ENCODE data around the gene ANKFN1.
"Not testable (repeated sequence)": the region's sequence is repeated elsewhere in the genome, so short reads cannot be mapped to it uniquely, and the experiment has no call there.

Gene ANKFN1

DNA sequence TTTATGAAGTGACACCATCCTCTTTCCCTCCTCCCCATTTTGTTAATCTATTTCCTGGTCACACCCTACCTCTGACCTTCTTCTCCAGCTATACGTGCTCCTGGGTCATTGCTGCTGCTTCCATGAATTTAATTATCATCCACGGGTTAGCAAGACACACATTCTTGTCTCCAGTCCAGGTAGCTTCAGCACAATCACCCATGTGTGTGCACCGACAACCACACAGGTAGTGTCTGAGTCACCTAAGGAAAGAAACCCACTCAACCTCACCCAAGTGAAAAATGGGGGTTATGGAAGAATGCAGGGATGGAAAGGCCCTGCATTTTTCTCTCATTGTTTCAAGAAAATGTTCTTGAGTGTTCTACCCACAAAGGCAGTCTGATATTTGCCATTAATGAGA, 135.5 kb downstream of the ANKFN1 start:
- not testable (repeated sequence) for DNase-seq (ENCODE audit: low read depth in 2 of 2)

DNA sequence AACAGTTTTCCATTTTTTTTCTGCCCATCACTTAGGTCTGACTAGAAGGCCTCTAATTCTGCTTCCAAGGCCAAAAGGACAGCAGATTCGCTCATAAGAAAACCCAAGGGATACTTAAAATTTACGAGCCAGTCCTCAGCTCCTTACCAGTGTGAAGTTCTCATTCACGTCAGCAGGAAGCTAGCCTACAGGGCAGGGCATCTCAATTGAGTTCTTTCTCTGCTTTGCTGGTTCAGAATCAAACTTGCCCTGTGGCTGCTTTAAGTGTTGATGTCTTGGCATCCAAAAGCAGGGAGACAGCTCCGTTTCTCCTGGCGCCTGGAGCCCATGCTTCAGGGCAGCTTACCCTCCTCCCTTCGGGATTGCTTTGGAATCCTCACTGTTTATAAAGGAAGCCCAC, 136.0 kb downstream of the ANKFN1 start:
- DNase-seq (ENCODE audit: low read depth in 2 of 2) = no peak

DNA sequence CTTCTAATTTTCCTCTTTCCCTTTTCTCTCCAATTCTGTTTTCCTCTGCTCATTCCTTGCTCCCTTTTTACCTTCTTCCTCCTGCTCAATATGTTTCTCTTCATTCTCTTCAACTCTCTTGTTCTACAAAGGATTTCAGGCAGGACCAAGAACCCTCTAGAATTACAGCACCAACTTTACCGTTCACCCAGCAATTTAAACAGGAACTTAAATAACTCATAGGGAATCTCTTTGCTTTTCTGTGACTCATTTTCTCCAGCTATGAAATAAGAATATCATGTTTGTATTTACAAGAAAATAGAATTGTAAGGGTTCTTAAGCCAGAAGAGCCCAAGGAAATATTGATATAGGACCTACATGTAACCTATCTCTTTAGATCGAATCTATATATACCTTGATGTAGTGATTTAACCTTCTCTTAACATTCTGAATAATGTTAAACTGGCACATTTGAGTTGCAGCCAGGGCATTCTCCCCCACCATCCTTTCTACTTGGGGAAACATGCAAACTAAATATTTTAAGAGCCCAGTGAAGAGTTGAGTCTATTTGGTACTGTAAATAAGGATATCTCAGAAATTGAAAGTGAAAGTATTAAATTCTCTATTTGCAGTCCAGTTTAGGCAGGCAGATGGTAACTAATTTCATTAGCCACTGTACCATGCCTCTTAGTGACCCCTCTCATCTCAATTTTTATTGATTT, 137.0 kb downstream of the ANKFN1 start:
- no peak for DNase-seq (ENCODE audit: low read depth in 2 of 2)

DNA sequence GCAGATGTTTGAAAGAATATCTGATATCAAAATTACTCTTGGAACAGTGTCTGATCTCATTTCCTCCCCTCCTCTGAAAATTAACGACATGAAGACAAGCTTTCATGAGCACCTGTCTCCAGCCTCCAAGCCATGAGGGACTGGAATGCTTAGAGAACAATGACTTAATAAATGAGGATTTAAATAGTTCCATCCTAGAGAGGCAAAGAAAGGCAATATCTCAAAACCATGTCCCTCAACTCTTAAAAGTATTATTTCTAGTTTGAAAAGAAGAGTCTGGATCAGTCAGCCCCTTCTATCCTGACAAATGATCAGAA, 137.5 kb downstream of the ANKFN1 start:
- no peak for DNase-seq (ENCODE audit: low read depth in 2 of 2)

DNA sequence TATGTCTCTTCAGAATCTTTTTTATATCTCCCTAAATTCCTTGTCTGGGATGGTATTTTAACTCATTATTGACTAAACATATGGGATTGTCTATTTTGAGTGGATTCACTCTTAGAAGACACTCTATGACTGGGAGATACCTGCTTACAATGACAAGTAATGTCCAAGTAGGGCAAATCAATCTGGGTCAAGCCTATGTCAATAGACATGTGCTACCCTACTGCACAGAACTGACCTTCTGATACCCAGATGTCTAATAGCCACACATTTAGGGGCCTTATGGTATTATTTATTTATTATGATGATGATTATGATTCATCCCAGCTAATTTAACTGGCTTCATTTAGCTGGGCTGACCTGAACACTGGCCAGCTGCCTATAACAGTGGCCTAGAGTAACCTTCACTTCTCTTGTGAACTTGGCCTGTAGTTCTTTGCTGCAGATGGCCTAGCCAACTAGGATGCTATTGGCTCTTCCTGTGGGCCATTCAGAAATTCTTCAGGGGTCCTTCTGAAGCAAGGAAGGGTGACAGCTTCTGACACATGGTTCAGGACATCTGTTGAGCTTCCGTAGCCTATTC, 138.0 kb downstream of the ANKFN1 start:
- DNase-seq (ENCODE audit: low read depth in 2 of 2) = no peak

DNA sequence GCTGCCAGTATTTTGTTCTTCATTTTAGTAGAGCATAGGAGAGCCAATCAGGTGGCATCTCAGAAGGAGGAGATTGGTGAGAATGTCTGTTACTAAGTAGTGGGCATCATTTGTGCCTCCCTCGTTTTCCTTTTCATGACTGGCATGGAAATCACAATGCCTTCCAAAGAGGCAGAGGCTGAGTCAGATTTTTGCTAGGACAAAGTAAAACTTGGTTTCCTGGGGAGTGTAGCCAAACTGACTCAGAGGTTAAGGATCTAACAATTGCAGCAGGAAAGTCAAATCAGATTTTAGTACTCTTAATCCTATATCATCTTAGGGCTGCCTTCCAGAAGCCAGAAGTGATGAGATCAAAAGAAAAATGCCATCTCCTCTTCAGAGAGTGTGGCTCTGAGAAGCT, 138.7 kb downstream of the ANKFN1 start:
- no peak for DNase-seq (ENCODE audit: low read depth in 2 of 2)

DNA sequence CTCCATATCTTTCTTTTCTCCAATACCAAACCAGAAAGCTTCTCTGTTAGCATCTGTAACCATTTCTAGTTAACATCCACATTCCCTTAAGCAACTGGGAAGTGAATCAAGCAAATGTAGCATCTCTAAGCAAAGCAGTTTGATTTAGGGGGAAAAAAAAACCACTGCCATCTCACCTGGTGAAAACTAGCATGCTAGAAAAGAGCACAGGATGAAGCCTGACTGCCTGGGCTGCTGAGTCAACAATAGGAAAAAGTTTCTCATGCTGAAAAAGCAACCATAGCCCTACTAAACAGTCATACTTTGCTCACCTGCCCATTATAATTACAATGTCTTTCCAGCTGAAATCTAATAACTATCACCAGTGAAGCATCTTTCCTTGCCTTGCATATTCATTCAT, 139.3 kb downstream of the ANKFN1 start:
- no peak for DNase-seq (ENCODE audit: low read depth in 2 of 2)

DNA sequence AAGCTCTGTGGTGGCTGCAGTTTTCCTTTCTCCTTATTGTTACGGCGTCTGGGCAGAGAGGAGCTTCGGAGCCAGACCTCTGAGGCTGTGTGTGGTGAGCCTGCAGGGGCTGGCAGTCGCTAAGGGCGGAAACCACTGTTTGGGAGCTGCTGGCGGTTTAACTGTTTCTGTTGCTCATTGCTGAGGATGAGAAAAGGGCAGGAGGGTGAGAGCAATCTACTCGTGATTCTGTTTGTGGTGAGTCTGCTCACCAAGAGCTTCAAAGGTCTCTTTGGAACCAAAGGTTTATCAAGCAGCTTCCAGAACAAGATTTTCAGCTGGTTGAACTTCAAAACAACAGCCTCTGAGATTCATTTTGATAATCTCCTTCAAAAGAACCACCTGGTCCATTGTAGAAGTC, 143.9 kb downstream of the ANKFN1 start:
- peak; percentile 7 to 9 for DNase-seq (ENCODE audit: low read depth in 2 of 2)

DNA sequence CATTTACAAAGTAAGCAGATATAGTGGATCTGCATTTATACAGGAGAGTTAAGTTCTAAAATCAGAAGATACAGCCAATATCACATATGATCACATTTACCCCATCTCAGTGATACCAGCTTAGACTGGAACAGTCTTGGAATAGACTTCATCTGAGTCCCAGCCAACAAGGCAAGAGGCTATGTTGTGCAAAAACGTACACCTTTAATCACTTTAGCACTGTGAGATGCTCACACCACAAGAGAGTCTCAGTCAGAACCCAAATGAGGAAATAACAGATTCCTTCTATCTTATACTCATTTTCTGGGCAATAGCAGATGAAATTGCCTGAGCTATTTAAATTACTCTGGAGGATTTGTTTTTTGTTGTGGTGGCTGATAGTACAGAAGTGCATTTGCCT, 145.6 kb downstream of the ANKFN1 start:
- DNase-seq (ENCODE audit: low read depth in 2 of 2) = no peak

DNA sequence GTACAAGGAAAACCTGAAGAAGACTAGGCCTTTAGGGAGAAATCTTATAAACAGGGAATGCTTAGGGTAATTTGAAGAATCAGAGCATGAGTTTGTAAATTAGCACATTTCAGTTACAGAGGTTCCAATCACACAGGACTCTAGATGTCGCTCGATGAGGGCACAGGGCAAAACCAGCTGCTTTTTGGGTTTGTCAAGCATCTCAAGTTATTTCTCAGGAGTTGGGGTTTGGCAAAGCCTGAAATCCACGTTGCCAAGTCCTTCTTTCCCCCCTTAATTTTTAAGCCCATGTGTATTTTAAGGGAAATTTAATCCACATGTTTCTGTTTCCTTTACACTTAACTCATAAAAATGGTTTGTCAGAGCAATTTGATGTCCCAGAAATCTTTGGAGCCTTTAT, 146.9 kb downstream of the ANKFN1 start:
- DNase-seq (ENCODE audit: low read depth in 2 of 2) = no peak

DNA sequence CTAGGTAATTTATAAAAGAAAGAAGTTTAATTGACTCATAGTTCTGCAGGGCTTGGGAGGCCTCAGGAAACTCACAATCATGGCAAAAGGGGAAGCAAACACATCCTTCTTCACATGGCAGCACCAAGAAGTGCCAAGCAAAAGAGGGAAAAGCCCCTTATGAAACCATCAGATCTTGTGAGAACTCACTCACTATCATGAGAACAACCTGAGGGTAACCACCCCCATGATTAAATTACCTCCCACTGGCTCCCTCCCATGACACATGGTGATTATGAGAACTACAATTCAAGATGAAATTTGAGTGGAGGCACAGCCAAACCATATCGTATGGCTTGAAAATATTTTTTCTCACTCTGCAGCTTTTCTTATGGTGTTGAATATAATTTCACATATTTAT, 151.7 kb downstream of the ANKFN1 start:
- no peak for DNase-seq (ENCODE audit: low read depth in 2 of 2)

DNA sequence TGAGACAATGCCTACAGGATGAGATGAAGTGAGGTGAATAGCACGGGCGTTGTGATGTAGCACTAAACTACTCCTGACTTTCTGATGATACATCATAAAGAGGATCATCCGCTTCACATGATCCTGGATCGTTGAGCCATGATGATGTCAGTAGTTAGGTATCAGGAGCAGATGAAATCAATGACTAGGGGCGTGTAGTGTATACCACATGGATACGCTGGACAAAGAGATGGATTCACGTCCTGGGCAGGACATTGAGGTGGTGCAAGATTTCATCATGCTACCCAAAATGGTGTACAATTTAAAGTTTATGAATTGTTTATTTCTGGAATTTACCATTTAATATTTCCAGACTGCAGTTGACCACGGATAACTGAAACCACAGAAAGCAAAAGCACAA, 156.6 kb downstream of the ANKFN1 start:
- DNase-seq (ENCODE audit: low read depth in 2 of 2) = no peak

DNA sequence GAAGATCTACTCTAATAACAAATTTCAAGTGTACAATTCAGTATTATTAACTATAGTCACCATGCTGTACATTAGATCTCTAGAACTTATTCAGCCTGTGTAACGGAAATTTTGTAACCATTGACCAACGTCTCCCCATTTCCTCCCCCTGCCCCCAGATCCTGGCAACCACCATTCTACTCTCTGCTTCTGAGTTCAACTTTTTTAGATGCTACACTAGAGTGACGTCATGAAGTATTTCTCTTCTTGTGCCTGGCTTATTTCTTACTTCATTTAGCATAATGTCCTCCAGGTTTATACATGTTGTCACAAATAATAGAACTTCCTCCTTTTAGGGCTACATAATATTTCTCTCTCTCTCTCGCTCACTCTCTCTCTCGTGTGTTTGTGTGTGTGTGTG, 157.5 kb downstream of the ANKFN1 start:
- DNase-seq (ENCODE audit: low read depth in 2 of 2) = no peak

DNA sequence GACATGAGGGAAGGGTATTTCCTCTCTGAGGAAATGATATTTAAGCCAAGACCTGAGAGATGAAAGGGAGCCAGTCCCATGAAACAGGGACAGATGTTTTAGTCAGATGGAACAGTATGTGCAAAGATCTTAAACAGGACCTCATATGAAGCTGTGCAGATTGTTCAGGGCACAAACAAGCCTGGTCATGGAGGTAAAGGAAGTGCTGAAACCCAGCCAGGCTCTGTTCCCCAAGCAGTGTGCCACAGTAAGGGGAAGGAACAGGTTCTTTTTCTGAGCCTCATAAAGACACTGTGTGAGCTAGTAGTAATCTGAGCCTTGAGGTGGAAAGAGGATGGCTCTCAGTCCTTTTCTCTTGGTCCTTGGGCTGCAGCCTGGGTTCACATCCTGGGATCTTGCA, 159.9 kb downstream of the ANKFN1 start:
- no peak for DNase-seq (ENCODE audit: low read depth in 2 of 2)

DNA sequence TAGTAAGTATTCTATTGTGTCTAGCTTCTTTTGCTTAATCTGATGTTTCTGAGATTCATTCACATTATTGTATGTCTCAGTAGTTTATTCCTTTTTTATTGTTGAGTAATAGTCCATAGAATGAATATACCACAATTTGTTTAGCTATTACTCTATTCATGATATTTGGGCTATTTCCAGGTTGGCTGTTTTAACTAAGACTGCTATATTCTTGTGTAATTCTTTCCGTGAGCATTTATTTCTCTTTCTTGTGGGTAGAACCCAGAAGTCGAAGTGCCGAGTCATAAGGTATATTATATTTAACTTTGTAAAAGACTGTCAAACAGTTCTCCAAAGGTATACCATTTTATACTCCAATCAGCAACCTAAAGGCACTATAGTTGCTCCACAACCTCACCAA, 160.8 kb downstream of the ANKFN1 start:
- DNase-seq (ENCODE audit: low read depth in 2 of 2) = no peak

DNA sequence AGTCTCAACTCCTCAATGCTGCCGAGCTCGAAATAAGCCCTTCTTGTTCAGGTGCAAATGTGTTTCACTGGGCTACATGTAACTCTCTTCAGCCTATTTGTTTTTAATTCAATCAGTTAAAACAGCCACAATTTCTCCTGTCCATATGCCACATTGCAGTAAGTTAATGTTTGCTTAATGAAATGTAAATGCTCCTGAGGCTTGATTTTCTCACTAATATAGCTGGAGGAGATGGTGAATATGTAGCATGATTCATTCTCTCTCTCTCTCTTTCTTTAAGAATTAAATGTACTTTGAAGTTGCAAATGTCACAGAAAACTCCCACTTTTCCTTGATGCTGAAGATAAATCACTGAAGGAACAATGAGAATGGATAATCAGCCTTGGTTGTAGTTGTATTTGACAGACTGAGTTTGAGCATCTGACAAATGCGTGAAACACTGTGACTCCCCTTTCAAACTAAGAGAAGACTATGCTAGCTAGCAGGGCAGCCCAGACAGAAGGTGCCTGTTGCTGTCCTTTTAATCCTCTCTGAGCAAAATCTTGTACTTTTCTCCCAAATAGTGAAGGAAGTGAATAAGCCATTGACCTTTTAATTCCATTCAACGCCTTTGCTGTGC, 161.8 kb downstream of the ANKFN1 start:
- no peak for DNase-seq (ENCODE audit: low read depth in 2 of 2)

DNA sequence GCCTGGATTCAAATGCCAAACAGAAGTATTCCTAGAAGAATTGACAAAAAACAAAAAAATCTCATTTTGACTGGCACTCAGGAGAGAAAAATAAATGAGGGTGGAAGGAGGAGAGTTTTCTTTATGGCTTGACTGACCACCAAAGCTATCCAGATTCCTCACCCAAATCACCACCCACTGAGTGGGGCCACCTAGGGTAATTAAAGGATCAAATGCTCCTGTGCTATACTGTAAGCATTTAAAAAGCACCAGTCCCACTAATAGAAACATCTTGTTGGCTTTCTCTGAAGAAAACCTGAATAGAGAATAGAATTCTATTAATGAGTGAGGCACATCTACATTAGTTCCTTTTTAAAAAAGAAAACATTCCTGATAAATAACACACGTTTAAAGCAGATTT, 163.3 kb downstream of the ANKFN1 start:
- no peak for DNase-seq (ENCODE audit: low read depth in 2 of 2)

DNA sequence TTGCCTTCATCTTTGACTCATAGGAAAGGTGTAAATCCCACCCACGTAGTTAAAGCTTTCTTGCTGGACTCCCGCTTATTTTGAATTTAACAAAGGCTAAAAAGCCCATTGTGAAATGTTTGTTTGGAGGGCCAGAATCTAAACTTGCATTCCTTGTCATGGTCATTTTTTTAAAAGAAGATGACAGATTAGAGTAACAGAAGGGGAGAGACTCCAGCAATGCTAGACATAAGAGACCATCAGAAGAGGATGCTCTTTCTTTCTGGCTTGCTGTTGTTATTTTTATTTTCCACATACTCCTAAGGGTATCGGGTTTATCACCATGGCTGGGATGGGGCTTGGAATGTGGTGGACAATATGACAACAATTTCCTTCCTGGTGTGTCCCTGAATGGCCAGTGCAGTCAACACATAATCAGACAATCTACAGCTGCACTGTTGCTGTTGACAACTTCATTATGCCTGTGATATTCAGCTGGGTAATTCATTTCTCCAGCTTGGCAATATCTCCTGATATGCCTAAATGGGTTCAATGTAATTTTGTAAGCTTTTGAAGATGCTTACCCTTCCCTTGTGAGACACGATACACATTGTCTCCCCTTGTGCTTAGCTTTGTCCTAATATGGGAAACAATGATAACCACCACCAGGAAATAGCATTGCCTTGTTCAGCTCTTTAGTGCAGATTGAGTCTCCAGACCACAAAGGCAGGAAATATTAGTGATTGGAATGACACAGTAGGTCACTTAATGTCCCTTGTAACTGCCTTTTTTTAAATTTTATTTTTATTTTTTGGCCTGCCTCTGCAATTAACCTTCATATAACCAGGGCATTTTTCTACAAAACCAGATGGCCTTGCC, 164.3 kb downstream of the ANKFN1 start:
- DNase-seq (ENCODE audit: low read depth in 2 of 2) = no peak

DNA sequence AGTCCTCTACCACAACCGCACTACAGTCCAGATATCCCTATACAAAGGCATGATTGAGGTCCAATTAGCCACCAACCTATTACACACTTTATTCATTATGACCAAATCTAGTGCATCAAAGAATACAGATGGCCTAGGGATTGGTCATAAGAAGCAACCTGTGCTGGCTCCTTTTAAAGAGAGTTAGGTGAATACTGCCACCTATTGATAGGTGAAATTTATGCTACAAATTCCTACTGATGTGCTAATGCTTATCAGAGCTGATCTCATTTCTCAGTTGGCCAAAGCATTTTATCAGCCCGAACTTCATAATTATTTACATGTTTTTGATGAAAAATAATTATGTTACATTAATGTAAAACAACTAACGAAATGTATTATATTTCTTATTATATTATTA, 166.3 kb downstream of the ANKFN1 start:
- no peak for DNase-seq (ENCODE audit: low read depth in 2 of 2)

DNA sequence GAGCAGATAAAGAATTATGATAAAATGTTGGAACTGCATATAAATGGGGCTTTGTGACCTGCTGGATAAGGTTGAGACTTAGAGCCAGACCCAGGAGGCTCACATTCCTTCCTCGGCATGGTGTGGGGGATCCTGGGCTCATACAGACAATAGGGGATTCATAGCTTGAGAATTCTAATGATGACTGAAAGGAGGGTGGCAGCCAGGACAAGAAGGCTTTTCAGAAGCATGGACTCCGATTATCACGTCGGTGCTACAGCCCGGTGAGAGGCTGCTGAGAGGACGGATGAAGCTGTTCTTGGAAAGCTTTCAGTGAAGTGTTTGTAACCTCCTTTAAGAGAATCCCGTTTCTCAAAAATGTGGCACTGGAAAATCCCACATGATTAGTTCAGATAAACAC, 167.2 kb downstream of the ANKFN1 start:
- no peak for DNase-seq (ENCODE audit: low read depth in 2 of 2)

DNA sequence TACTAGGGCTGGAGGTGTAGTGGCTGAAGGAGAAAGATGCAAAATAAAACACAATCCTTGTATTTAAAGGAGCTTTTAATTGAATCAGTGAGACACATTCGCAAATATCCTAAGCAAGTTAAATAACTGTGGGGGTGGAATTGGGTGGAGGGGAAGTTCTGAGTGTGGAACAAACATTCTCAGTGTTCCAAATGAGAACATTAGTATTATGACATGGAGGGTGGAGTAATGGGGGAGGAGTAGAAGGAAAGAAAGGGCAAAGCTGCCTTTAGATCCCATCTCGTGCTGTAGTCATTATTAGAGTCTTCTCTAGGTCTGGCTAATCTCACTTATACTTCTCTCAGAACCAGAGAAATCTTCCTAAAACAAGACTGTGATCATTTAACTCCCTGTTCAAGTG, 169.7 kb downstream of the ANKFN1 start:
- DNase-seq (ENCODE audit: low read depth in 2 of 2) = no peak

DNA sequence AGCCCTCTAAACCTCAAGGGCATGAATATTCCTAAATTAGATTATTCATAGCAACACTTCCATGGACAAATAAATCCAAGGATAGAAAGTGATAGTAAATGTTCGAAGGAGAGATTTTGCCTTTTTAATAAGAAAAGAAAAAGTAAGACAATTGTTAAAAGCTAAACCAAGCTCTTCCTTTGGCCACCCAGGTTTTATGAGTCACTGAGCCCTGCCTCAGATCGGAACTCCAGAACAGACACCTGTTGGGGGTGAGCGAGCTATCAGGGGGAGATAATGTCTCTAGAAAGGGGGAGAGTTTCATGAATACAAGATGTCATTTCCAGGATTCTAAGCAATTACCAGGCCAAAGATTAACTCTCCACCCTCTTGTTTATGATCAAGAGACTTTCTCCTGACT, 171.4 kb downstream of the ANKFN1 start:
- no peak for DNase-seq (ENCODE audit: low read depth in 2 of 2)

Measured in stimulated activated CD4-positive, alpha-beta T cell treated with anti-CD3 and anti-CD28 coated beads, Interleukin-15, amount 100 ng/mL, for 48 hours (primary cell).